KMS-11 (cell line): Measurements from ENCODE around the gene CELF1.

Source experiments
- H2AFZ ChIP-seq: fragments of 200-600 bp; sonication (generic); 2 replicates; pipeline ENCODE4 v1.6.1; 2016; ENCODE audit warnings: antibody characterized with exemption, mixed run types, low read depth
- H3K27ac ChIP-seq: fragments of 200-600 bp; sonication (generic); 2 replicates; pipeline ENCODE4 v1.6.1; 2016; ENCODE audit warnings: mild to moderate bottlenecking, mixed run types
- H3K27me3 ChIP-seq: fragments of 200-600 bp; sonication (generic); 2 replicates; pipeline ENCODE4 v1.6.1; 2017; ENCODE audit warnings: mild to moderate bottlenecking, low read depth, mixed run types, moderate library complexity; ENCODE audit not compliant: insufficient read depth
- H3K36me3 ChIP-seq: fragments of 200-600 bp; sonication (generic); 2 replicates; pipeline ENCODE4 v1.6.1; 2017; ENCODE audit warnings: mild to moderate bottlenecking, mixed run types; ENCODE audit not compliant: insufficient read depth
- H3K4me1 ChIP-seq: fragments of 200-600 bp; sonication (generic); 2 replicates; pipeline ENCODE4 v1.6.1; 2016; ENCODE audit warnings: mild to moderate bottlenecking, low read depth, mixed run types; ENCODE audit not compliant: poor library complexity, severe bottlenecking
- H3K4me2 ChIP-seq: fragments of 200-600 bp; sonication (generic); 2 replicates; pipeline ENCODE4 v1.7.0; 2016; ENCODE audit warnings: mild to moderate bottlenecking, mixed run types
- H3K4me3 ChIP-seq: fragments of 200-600 bp; sonication (generic); IDR thresholded peaks from 2 replicates; pipeline ENCODE4 v1.6.1; 2017; ENCODE audit warnings: low read depth, low read length, mixed read lengths; ENCODE audit not compliant: insufficient read depth
- H3K79me2 ChIP-seq: fragments of 200-600 bp; sonication (generic); 2 replicates; pipeline ENCODE4 v1.6.1; 2016; ENCODE audit warnings: low read depth, mixed run types; ENCODE audit not compliant: insufficient read depth
- H3K9ac ChIP-seq: fragments of 200-600 bp; sonication (generic); 2 replicates; pipeline ENCODE4 v1.6.1; 2016; ENCODE audit warnings: mild to moderate bottlenecking, mixed run types
- H4K20me1 ChIP-seq: fragments of 200-600 bp; sonication (generic); 2 replicates; pipeline ENCODE4 v1.6.1; 2016; ENCODE audit warnings: mild to moderate bottlenecking, mixed run types; ENCODE audit not compliant: insufficient read depth
- CTCF ChIP-seq: fragments of 200-600 bp; sonication (generic); conservative IDR thresholded peaks from 2 replicates; pipeline ENCODE4 v1.6.1; 2017; ENCODE audit warnings: low read depth, mild to moderate bottlenecking, antibody characterized with exemption, low read length, moderate library complexity, mixed read lengths

The CELF1 gene

GRCh38 chr11:47431356-47432083 is 121.4 kb downstream of the CELF1 start:
- H4K20me1 ChIP-seq: no peaks in the 10 kb centered on the region

GRCh38 chr11:47430524-47430923 is 122.4 kb downstream of the CELF1 start:
- H3K9ac ChIP-seq: no peak overlapping the region

More at GRCh38 chr11:47431356-47432083, 121.4 kb downstream of the CELF1 start:
- Histone ChIP-seq H3K4me2 (no peak overlapping the region), H2AFZ (no peak overlapping the region), H3K9ac (no peak overlapping the region), H3K27ac (no peak overlapping the region), H3K27me3 (no peaks in the 10 kb centered on the region), H3K79me2 (no peaks in the 10 kb centered on the region), H3K4me3 (no peak overlapping the region), H3K36me3 (no peaks in the 10 kb centered on the region), H3K4me1 (no peaks in the 10 kb centered on the region)
- TF ChIP-seq CTCF: no peak

GRCh38 chr11:47426062-47426956 is 126.6 kb downstream of the CELF1 start, which contains the start of gene PSMC3:
Gene PSMC3, minus strand, starts transcription at chr11:47426439. Its CDS starts 160 bp downstream, at chr11:47426279.
- H3K4me3 ChIP-seq: no peak within 1 kb of the TSS
- H3K9ac ChIP-seq: peak within 1 kb of the TSS; percentile 93
- peaks cover 23% of the 10 kb centered on the region for H3K79me2 ChIP-seq
- H3K36me3 ChIP-seq: 0 out of 2 replicates have a peak, but pooled peaks cover 5% of the 10 kb centered on the region
- H2AFZ ChIP-seq: peak within 1 kb of the TSS; percentile 95
- peak within 1 kb of the TSS; percentile 85 for H3K27ac ChIP-seq
- TF ChIP-seq CTCF: no peak
- no peaks in the 10 kb centered on the region for H4K20me1 ChIP-seq
- peak within 1 kb of the TSS; percentile 99 for H3K4me2 ChIP-seq
- peaks cover 8% of the 10 kb centered on the region for H3K4me1 ChIP-seq
- H3K27me3 ChIP-seq: no peaks in the 10 kb centered on the region

More at GRCh38 chr11:47430524-47430923, 122.4 kb downstream of the CELF1 start:
- Histone ChIP-seq H4K20me1 (no peaks in the 10 kb centered on the region), H3K27ac (no peak overlapping the region), H3K4me1 (no peaks in the 10 kb centered on the region), H3K79me2 (peaks cover 6% of the 10 kb centered on the region), H2AFZ (no peak overlapping the region), H3K36me3 (no peaks in the 10 kb centered on the region), H3K4me2 (no peak overlapping the region), H3K4me3 (no peak overlapping the region), H3K27me3 (no peaks in the 10 kb centered on the region)
- no peak for TF ChIP-seq CTCF

GRCh38 chr11:47425611-47426010 is 127.3 kb downstream of the CELF1 start:
- H3K4me3 ChIP-seq: no peak overlapping the region
- H2AFZ ChIP-seq: peak overlapping the region; percentile 95
- H3K27ac ChIP-seq: peak overlapping the region; percentile 85
- H3K4me1 ChIP-seq: peaks cover 8% of the 10 kb centered on the region
- TF ChIP-seq CTCF: no peak
- peaks cover 23% of the 10 kb centered on the region for H3K79me2 ChIP-seq
- H4K20me1 ChIP-seq: no peaks in the 10 kb centered on the region
- no peaks in the 10 kb centered on the region for H3K27me3 ChIP-seq
- H3K9ac ChIP-seq: peak overlapping the region; percentile 93
- H3K4me2 ChIP-seq: peak overlapping the region; percentile 99
- peaks cover 10% of the 10 kb centered on the region; the same call in 1 of the 2 replicates for H3K36me3 ChIP-seq
